Neural progenitor cell (in vitro differentiated cells): ENCODE data around the gene SYT15.
A peak's percentile ranks its signal among the peaks of the same experiment; 100 is the strongest.

Source experiments
- CTCF ChIP-seq: fragments of 200-600 bp; sonication (generic); IDR thresholded peaks from 2 replicates; pipeline ENCODE4 v1.5.1; 2017; ENCODE audit warnings: antibody characterized with exemption, mild to moderate bottlenecking
- EZH2 ChIP-seq: fragments of 200-600 bp; sonication (generic); IDR thresholded peaks from 2 replicates; pipeline ENCODE4 v1.6.1; 2017; ENCODE audit warnings: antibody characterized with exemption, mild to moderate bottlenecking, moderate library complexity

GRCh38 chr10:46555713-46556514 is 23.0 kb upstream of the SYT15 start:
- TF ChIP-seq EZH2, result no peak
- TF ChIP-seq CTCF, result peak; percentile 8
